Epithelial cell of prostate (primary cell): Measurements from ENCODE around the gene ATP8B3.

ENCODE experiments used
- DNase-seq: peaks from one replicate; pipeline ENCODE4 v3.0.0-alpha.2; 2011; ENCODE audit warnings: low read depth, low spot score
- H3K27ac ChIP-seq: fragments of 450-650 bp; 2 replicates; pipeline ENCODE4 v1.5.1; 2017; ENCODE audit warnings: mild to moderate bottlenecking

ATP8B3 gene

GRCh38 chr19:1776606-1777147, 35.4 kb downstream of the ATP8B3 start:
- no peak overlapping the region for H3K27ac ChIP-seq
- DNase-seq: no peak

GRCh38 chr19:1775951-1776605, 36.0 kb downstream of the ATP8B3 start:
- H3K27ac ChIP-seq: no peak overlapping the region

GRCh38 chr19:1774989-1775772, 36.9 kb downstream of the ATP8B3 start:
- DNase-seq: no peak
- H3K27ac ChIP-seq: no peak overlapping the region

More at GRCh38 chr19:1775951-1776605, 36.0 kb downstream of the ATP8B3 start:
- DNase-seq: no peak

- peak; percentile 89 for DNase-seq
- H3K27ac ChIP-seq: peak overlapping the region; percentile 66
These were observed 38.9 kb downstream of the ATP8B3 start for GRCh38 chr19:1773184-1773583.

GRCh38 chr19:1770866-1771576, 41.1 kb downstream of the ATP8B3 start:
- H3K27ac ChIP-seq: no peak overlapping the region
- DNase-seq: no peak

- DNase-seq: no peak
- H3K27ac ChIP-seq: no peak overlapping the region
These were observed 42.5 kb downstream of the ATP8B3 start for GRCh38 chr19:1769645-1769985.

GRCh38 chr19:1768918-1769644, 43.0 kb downstream of the ATP8B3 start:
- H3K27ac ChIP-seq: no peak overlapping the region
- DNase-seq: no peak

- H3K27ac ChIP-seq: no peak overlapping the region
- no peak for DNase-seq
These were observed 43.8 kb downstream of the ATP8B3 start for GRCh38 chr19:1768248-1768647.

- no peak for DNase-seq
- H3K27ac ChIP-seq: no peak overlapping the region
These were observed 44.6 kb downstream of the ATP8B3 start for GRCh38 chr19:1767464-1767933.

- no peak for DNase-seq
- no peak overlapping the region for H3K27ac ChIP-seq
These were observed 45.2 kb downstream of the ATP8B3 start for GRCh38 chr19:1766800-1767352.

- no peak for DNase-seq
- H3K27ac ChIP-seq: no peak overlapping the region
These were observed 45.9 kb downstream of the ATP8B3 start for GRCh38 chr19:1765904-1766799.

GRCh38 chr19:1765232-1765903, 46.7 kb downstream of the ATP8B3 start:
- DNase-seq: no peak

GRCh38 chr19:1764729-1765128, 47.3 kb downstream of the ATP8B3 start:
- H3K27ac ChIP-seq: no peak overlapping the region
- no peak for DNase-seq

More at GRCh38 chr19:1765232-1765903, 46.7 kb downstream of the ATP8B3 start:
- no peak overlapping the region for H3K27ac ChIP-seq

- DNase-seq: no peak
- H3K27ac ChIP-seq: no peak overlapping the region
These were observed 48.1 kb downstream of the ATP8B3 start for GRCh38 chr19:1763648-1764639.

GRCh38 chr19:1762243-1763117, 49.6 kb downstream of the ATP8B3 start:
- DNase-seq: no peak
- H3K27ac ChIP-seq: no peak overlapping the region

- H3K27ac ChIP-seq: no peak overlapping the region
- DNase-seq: no peak
These were observed 50.4 kb downstream of the ATP8B3 start for GRCh38 chr19:1761528-1762242.
